HG02885 (cell line): ENCODE data around the gene LRCH2.

ENCODE experiments used
- ATAC-seq: cut with Tn5 transposase; IDR thresholded peaks from one replicate; pipeline ENCODE4 v1.9.1; 2021; ENCODE audit warnings: mild to moderate bottlenecking; ENCODE audit not compliant: unreplicated experiment, poor library complexity

The LRCH2 gene

GRCh38 chrX:115093191-115093590, 140.7 kb downstream of the LRCH2 start:
- ATAC-seq = no peak

- no peak for ATAC-seq
Observed at GRCh38 chrX:115089419-115089818, 144.5 kb downstream of the LRCH2 start.

- no peak for ATAC-seq
Observed at GRCh38 chrX:115068896-115069295, 165.0 kb downstream of the LRCH2 start.

GRCh38 chrX:115067812-115068211, 166.1 kb downstream of the LRCH2 start:
- ATAC-seq = no peak

GRCh38 chrX:115065304-115065703, 168.6 kb downstream of the LRCH2 start:
- no peak for ATAC-seq
